AG04450 (cell line): Measurements from ENCODE around the gene COL8A1. TPM values are rescaled to one million over a fixed set of nuclear protein-coding genes. Genes with fewer than 3 reads are reported as not detected.

Experiments
- CTCF ChIA-PET: fragments of 300-600, 350-600 bp; formaldehyde crosslinking; extraction: SDS; loops from one replicate; lab custom pipeline; 2022; ENCODE audit warnings: antibody characterized with exemption, inconsistent platforms; lab: Charles Lee
- POLR2A ChIA-PET: fragments of 350-600 bp; formaldehyde crosslinking; extraction: SDS; loops from one replicate; lab custom pipeline; 2021; ENCODE audit warnings: antibody characterized with exemption, inconsistent platforms; lab: Yijun Ruan, JAX
- DNase-seq: peaks from one replicate; pipeline ENCODE4 v3.0.0-alpha.2; 2011; ENCODE audit warnings: low read depth, low spot score
- H3K27ac ChIP-seq: one replicate; pipeline ENCODE4 v1.5.1; 2012; ENCODE audit warnings: low read depth, low read length, control low read depth
- H3K27me3 ChIP-seq: one replicate; pipeline ENCODE4 v1.6.0; 2012; ENCODE audit warnings: low read length; ENCODE audit not compliant: control insufficient read depth, insufficient read depth
- H3K4me3 ChIP-seq: 2 replicates; pipeline ENCODE4 v1.5.1; 2011; ENCODE audit warnings: mild to moderate bottlenecking, low read depth, low read length, control low read depth
- H3K9me3 ChIP-seq: 2 replicates; pipeline ENCODE4 v1.5.1; 2012; ENCODE audit warnings: low read length; ENCODE audit not compliant: control insufficient read depth, insufficient read depth
- CTCF ChIP-seq: IDR thresholded peaks from 2 replicates; pipeline ENCODE4 v1.5.1; 2011; ENCODE audit warnings: low read depth, low read length, control low read depth, inconsistent platforms
- polyA plus RNA-seq: library from polyadenylated mRNA; depleted of rRNA; stranded (reverse); fragments of >200 nt; gene quantifications from 2 replicates; pipeline ENCODE4 v1.2.3, GENCODE V29; 2011

COL8A1 gene
- polyA plus RNA-seq, 1 experiment = 101 TPM

GRCh38 chr3:99789011-99789721, 150.8 kb downstream of the COL8A1 start:
- peak; percentile 84 for TF ChIP-seq CTCF
- no peaks in the 10 kb centered on the region for H3K27me3 ChIP-seq
- POLR2A ChIA-PET = no interaction called here
- H3K9me3 ChIP-seq = no peaks in the 10 kb centered on the region
- H3K27ac ChIP-seq = no peak overlapping the region
- CTCF ChIA-PET = interaction anchor here (0.5 to 1.6 kb wide), 25 partner anchors 9 to 972 kb away, joined by 3 to 14 read pairs (median 4); no protein-coding TSS in a partner anchor
- H3K4me3 ChIP-seq = no peak overlapping the region
- peak; percentile 16 for DNase-seq

- DNase-seq = no peak
- ChIA-PET CTCF (no interaction called here), POLR2A (no interaction called here)
- Histone ChIP-seq H3K9me3 (no peaks in the 10 kb centered on the region), H3K27me3 (no peaks in the 10 kb centered on the region), H3K27ac (no peak overlapping the region), H3K4me3 (no peak overlapping the region)
- TF ChIP-seq CTCF = no peak
These were observed 156.1 kb downstream of the COL8A1 start for GRCh38 chr3:99794485-99794884.

- no peaks in the 10 kb centered on the region for H3K27me3 ChIP-seq
- no peak overlapping the region for H3K27ac ChIP-seq
- DNase-seq = no peak
- ChIA-PET POLR2A (no interaction called here), CTCF (no interaction called here)
- no peaks in the 10 kb centered on the region for H3K9me3 ChIP-seq
- H3K4me3 ChIP-seq = no peak overlapping the region
- TF ChIP-seq CTCF = no peak
These were observed 157.2 kb downstream of the COL8A1 start for GRCh38 chr3:99795573-99795972.

GRCh38 chr3:99799422-99799821, 161.0 kb downstream of the COL8A1 start:
- DNase-seq = no peak
- ChIA-PET CTCF (interaction anchor here (1.0 kb wide), 2 partner anchors 8 to 10 kb away, joined by 3 read pairs; no protein-coding TSS in a partner anchor), POLR2A (no interaction called here)
- Histone ChIP-seq H3K27me3 (no peaks in the 10 kb centered on the region), H3K9me3 (no peaks in the 10 kb centered on the region; the same call in 1 of the 2 replicates), H3K27ac (no peak overlapping the region), H3K4me3 (no peak overlapping the region)
- TF ChIP-seq CTCF = no peak

- POLR2A ChIA-PET = no interaction called here
- H3K27ac ChIP-seq = no peak overlapping the region
- CTCF ChIA-PET = no interaction called here
These were observed 164.9 kb downstream of the COL8A1 start for GRCh38 chr3:99803297-99803696.

More at GRCh38 chr3:99803297-99803696, 164.9 kb downstream of the COL8A1 start:
- Histone ChIP-seq H3K9me3 (peaks cover 8% of the 10 kb centered on the region), H3K27me3 (no peaks in the 10 kb centered on the region), H3K4me3 (no peak overlapping the region)
- TF ChIP-seq CTCF = no peak
- DNase-seq = no peak
